ENCODE measurements around the gene IL17B.

GRCh38 chr5:149387081-149387631, 8.1 kb upstream of the IL17B start:
- TF ChIP-seq CTCF (IDR thresholded peaks at IDR 0.05; ENCODE audit: low read length), result no peak
- TF ChIP-seq EZH2 (IDR thresholded peaks at IDR 0.05; ENCODE audit: borderline replicate concordance, low read length), result no peak
